Astrocyte (in vitro differentiated cells and primary cell): ENCODE results near the gene HOXB7. TPM values are rescaled to one million over a fixed set of nuclear protein-coding genes. Genes with fewer than 3 reads are reported as not detected.

Experiments
- DNase-seq: peaks from one replicate; pipeline ENCODE4 v3.0.0-alpha.2; 2010; ENCODE audit warnings: low read depth
- FAIRE-seq: peaks from 2 replicates; lab custom pipeline; 2011; peaks lifted over from hg19 to GRCh38; lab: Jason Lieb, UNC
- H2AFZ ChIP-seq: 2 replicates; pipeline ENCODE4 v1.6.0; 2012; ENCODE audit warnings: low read depth, low read length, inconsistent platforms
- H3K27ac ChIP-seq: 2 replicates; pipeline ENCODE4 v1.5.1; 2011; ENCODE audit warnings: low read depth, low read length, inconsistent platforms
- H3K27me3 ChIP-seq: 2 replicates; pipeline ENCODE4 v1.6.0; 2011; ENCODE audit warnings: low read length, inconsistent platforms; ENCODE audit not compliant: insufficient read depth
- H3K36me3 ChIP-seq: 2 replicates; pipeline ENCODE4 v1.5.1; 2011; ENCODE audit warnings: low read length, inconsistent platforms; ENCODE audit not compliant: insufficient read depth
- H3K4me1 ChIP-seq: 2 replicates; pipeline ENCODE4 v1.5.1; 2011; ENCODE audit warnings: low read length, inconsistent platforms; ENCODE audit not compliant: insufficient read depth
- H3K4me2 ChIP-seq: 2 replicates; pipeline ENCODE4 v1.6.0; 2012; ENCODE audit warnings: low read length, inconsistent platforms
- H3K4me3 ChIP-seq: 2 replicates; pipeline ENCODE4 v1.5.1; 2011; ENCODE audit warnings: low read depth, mild to moderate bottlenecking, low read length, inconsistent platforms; ENCODE audit not compliant: insufficient read depth
- H3K79me2 ChIP-seq: 2 replicates; pipeline ENCODE4 v1.6.0; 2012; ENCODE audit warnings: mild to moderate bottlenecking, low read length, inconsistent platforms; ENCODE audit not compliant: insufficient read depth
- H3K9ac ChIP-seq: 2 replicates; pipeline ENCODE4 v1.6.0; 2012; ENCODE audit warnings: mild to moderate bottlenecking, low read length, inconsistent platforms
- H3K9me3 ChIP-seq: 2 replicates; pipeline ENCODE4 v1.5.1; 2012; ENCODE audit warnings: low read depth, mild to moderate bottlenecking, low read length, inconsistent platforms; ENCODE audit not compliant: insufficient read depth
- H4K20me1 ChIP-seq: 2 replicates; pipeline ENCODE4 v1.6.0; 2012; ENCODE audit warnings: low read length, inconsistent platforms; ENCODE audit not compliant: insufficient read depth
- H3K27ac Mint-ChIP-seq: one replicate; pipeline ENCODE4 v1.8.0; 2021; ENCODE audit warnings: mild to moderate bottlenecking, mixed read lengths; ENCODE audit not compliant: unreplicated experiment
- H3K27me3 Mint-ChIP-seq: one replicate; pipeline ENCODE4 v1.8.0; 2021; ENCODE audit warnings: low read depth, mixed read lengths; ENCODE audit not compliant: unreplicated experiment
- H3K36me3 Mint-ChIP-seq: one replicate; pipeline ENCODE4 v1.8.0; 2021; ENCODE audit warnings: low read depth, mixed read lengths; ENCODE audit not compliant: unreplicated experiment
- H3K4me1 Mint-ChIP-seq: one replicate; pipeline ENCODE4 v1.8.0; 2021; ENCODE audit warnings: low read depth, mixed read lengths; ENCODE audit not compliant: unreplicated experiment
- H3K4me3 Mint-ChIP-seq: one replicate; pipeline ENCODE4 v1.8.0; 2021; ENCODE audit warnings: mild to moderate bottlenecking, moderate library complexity, mixed read lengths; ENCODE audit not compliant: unreplicated experiment
- H3K9me3 Mint-ChIP-seq: one replicate; pipeline ENCODE4 v1.8.0; 2021; ENCODE audit warnings: mild to moderate bottlenecking, mixed read lengths; ENCODE audit not compliant: unreplicated experiment
- CTCF ChIP-seq: IDR thresholded peaks from 2 replicates; pipeline ENCODE4 v1.5.1; 2011; ENCODE audit warnings: low read depth, mild to moderate bottlenecking, inconsistent platforms, low read length, moderate library complexity; ENCODE audit not compliant: insufficient read depth
- EZH2 ChIP-seq: IDR thresholded peaks from 2 replicates; pipeline ENCODE4 v1.6.1; 2012; ENCODE audit warnings: mild to moderate bottlenecking, low read length, inconsistent platforms; ENCODE audit not compliant: insufficient read depth
- total RNA-seq: library from RNA; stranded (reverse); gene quantifications from 2 replicates; pipeline ENCODE4 v1.2.1, GENCODE V29; 2021

The HOXB7 gene
- total RNA-seq, 1 donor from 2014 or later: not detected

- Mint-ChIP-seq H3K4me1 (no peaks in the 10 kb centered on the region), H3K27ac (no peak overlapping the region), H3K9me3 (peaks cover 16% of the 10 kb centered on the region), H3K4me3 (no peak overlapping the region), H3K27me3 (peaks cover 28% of the 10 kb centered on the region), H3K36me3 (no peaks in the 10 kb centered on the region)
- no peak for DNase-seq
- Histone ChIP-seq H3K4me3 (no peak overlapping the region), H3K79me2 (peaks cover 95% of the 10 kb centered on the region), H3K9me3 (no peaks in the 10 kb centered on the region), H4K20me1 (peaks cover 9% of the 10 kb centered on the region), H3K27me3 (peaks cover 89% of the 10 kb centered on the region), H3K4me2 (peak overlapping the region; percentile 86), H3K4me1 (peaks cover 26% of the 10 kb centered on the region), H3K27ac (peak overlapping the region; percentile 65), H2AFZ (no peak overlapping the region), H3K36me3 (no peaks in the 10 kb centered on the region), H3K9ac (peak overlapping the region; percentile 76)
- no peak for FAIRE-seq
- no peak for TF ChIP-seq CTCF
Observed at GRCh38 chr17:48565925-48566710, 44.7 kb downstream of the HOXB7 start.

GRCh38 chr17:48565022-48565554, 45.7 kb downstream of the HOXB7 start:
- Histone ChIP-seq H4K20me1 (peaks cover 9% of the 10 kb centered on the region), H3K4me2 (peak overlapping the region; percentile 86), H3K9ac (peak overlapping the region; percentile 76), H3K9me3 (no peaks in the 10 kb centered on the region), H3K36me3 (no peaks in the 10 kb centered on the region), H3K27me3 (peaks cover 85% of the 10 kb centered on the region), H3K27ac (peak overlapping the region; percentile 65), H3K79me2 (peaks cover 94% of the 10 kb centered on the region), H3K4me1 (peaks cover 23% of the 10 kb centered on the region), H3K4me3 (peak overlapping the region; percentile 34), H2AFZ (no peak overlapping the region)
- Mint-ChIP-seq H3K27ac (no peak overlapping the region), H3K9me3 (peaks cover 20% of the 10 kb centered on the region), H3K36me3 (no peaks in the 10 kb centered on the region), H3K4me3 (no peak overlapping the region), H3K4me1 (no peaks in the 10 kb centered on the region), H3K27me3 (peaks cover 38% of the 10 kb centered on the region)
- no peak for DNase-seq
- no peak for FAIRE-seq
- TF ChIP-seq EZH2: no peak
- no peak for TF ChIP-seq CTCF
